ENCODE results near the gene SOX11.

DNA sequence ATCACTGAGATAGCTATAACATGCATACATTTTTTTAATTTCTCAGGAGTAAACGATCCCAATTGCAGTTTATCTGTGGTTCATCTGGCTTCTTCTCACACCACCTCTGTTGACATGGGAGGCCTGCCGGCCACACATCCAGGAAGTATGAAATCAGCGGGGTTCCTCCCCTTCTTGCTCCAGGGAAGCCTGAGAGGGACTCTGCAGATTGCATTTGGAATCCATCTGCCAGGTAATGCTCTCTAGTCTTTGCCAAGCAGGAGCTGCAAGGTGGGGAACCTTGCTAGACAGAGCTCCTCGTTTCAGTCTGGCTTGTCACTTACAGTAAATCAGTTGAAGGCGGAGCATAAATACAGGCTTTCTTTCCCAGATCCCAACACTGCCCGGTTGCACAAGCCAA lies 49.9 kb downstream of the SOX11 start:
- TF ChIP-seq, protein P1, sequence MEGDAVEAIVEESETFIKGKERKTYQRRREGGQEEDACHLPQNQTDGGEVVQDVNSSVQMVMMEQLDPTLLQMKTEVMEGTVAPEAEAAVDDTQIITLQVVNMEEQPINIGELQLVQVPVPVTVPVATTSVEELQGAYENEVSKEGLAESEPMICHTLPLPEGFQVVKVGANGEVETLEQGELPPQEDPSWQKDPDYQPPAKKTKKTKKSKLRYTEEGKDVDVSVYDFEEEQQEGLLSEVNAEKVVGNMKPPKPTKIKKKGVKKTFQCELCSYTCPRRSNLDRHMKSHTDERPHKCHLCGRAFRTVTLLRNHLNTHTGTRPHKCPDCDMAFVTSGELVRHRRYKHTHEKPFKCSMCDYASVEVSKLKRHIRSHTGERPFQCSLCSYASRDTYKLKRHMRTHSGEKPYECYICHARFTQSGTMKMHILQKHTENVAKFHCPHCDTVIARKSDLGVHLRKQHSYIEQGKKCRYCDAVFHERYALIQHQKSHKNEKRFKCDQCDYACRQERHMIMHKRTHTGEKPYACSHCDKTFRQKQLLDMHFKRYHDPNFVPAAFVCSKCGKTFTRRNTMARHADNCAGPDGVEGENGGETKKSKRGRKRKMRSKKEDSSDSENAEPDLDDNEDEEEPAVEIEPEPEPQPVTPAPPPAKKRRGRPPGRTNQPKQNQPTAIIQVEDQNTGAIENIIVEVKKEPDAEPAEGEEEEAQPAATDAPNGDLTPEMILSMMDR (conservative IDR thresholded peaks at IDR 0.05; ENCODE audit: low read length), result no peak
- TF ChIP-seq EZH2phosphoT487 (IDR thresholded peaks at IDR 0.05; ENCODE audit: borderline replicate concordance, low read depth, low read length), result no peak
